NCI-H69 (cell line): ENCODE data around the gene LRRC49.
"Not testable (repeated sequence)": the region's sequence is repeated elsewhere in the genome, so short reads cannot be mapped to it uniquely, and the experiment has no call there.

ENCODE experiments used
- DNase-seq: peaks from one replicate; lab custom pipeline; 2025; lab: John Stamatoyannopoulos, UW

The LRRC49 gene

GRCh38 chr15:70892002-70892911 lies at the start of gene LRRC49, which contains the start of gene THAP10:
Gene LRRC49 (plus strand): TSS chr15:70892826. CDS start chr15:70892895, 69 bp downstream.
Gene THAP10 (minus strand): TSS chr15:70892433. CDS start chr15:70892272, 161 bp downstream.
- DNase-seq, result peak; percentile 96

- DNase-seq, result peak; percentile 5
Observed at GRCh38 chr15:70845602-70846360, 46.8 kb upstream of the LRRC49 start.

GRCh38 chr15:70851889-70852288 lies 40.7 kb upstream of the LRRC49 start:
- no peak for DNase-seq

- DNase-seq, result no peak
Observed at GRCh38 chr15:70852501-70853317, 39.9 kb upstream of the LRRC49 start.

- DNase-seq, result peak; percentile 7
Observed at GRCh38 chr15:70853318-70853972, 39.2 kb upstream of the LRRC49 start.

- peak; percentile 34 for DNase-seq
Observed at GRCh38 chr15:70853973-70854665, 38.5 kb upstream of the LRRC49 start, which contains the start of gene LARP6. Gene LARP6 (minus strand): TSS chr15:70854157. CDS start chr15:70854088, 69 bp downstream.

GRCh38 chr15:70854666-70854976 lies 38.0 kb upstream of the LRRC49 start:
- DNase-seq, result no peak

GRCh38 chr15:70855764-70856163 lies 36.9 kb upstream of the LRRC49 start:
- peak; percentile 0 for DNase-seq

- DNase-seq, result no peak
Observed at GRCh38 chr15:70856177-70856883, 36.3 kb upstream of the LRRC49 start.

- peak; percentile 3 for DNase-seq
Observed at GRCh38 chr15:70856884-70857561, 35.6 kb upstream of the LRRC49 start.

- DNase-seq, result no peak
Observed at GRCh38 chr15:70857562-70858285, 34.9 kb upstream of the LRRC49 start.

- not testable (repeated sequence) for DNase-seq
Observed at GRCh38 chr15:70858614-70859321, 33.9 kb upstream of the LRRC49 start.

GRCh38 chr15:70859322-70859908 lies 33.2 kb upstream of the LRRC49 start:
- no peak for DNase-seq

- DNase-seq, result no peak
Observed at GRCh38 chr15:70859998-70860397, 32.6 kb upstream of the LRRC49 start.

GRCh38 chr15:70863450-70864218 lies 29.0 kb upstream of the LRRC49 start:
- DNase-seq, result no peak

GRCh38 chr15:70866982-70867641 lies 25.5 kb upstream of the LRRC49 start:
- no peak for DNase-seq
